CD14-positive monocyte (primary cell): Measurements from ENCODE around the gene PRRG1. TPM values are rescaled to one million over a fixed set of nuclear protein-coding genes. Genes with fewer than 3 reads are reported as not detected.
"Not testable (repeated sequence)": the region's sequence is repeated elsewhere in the genome, so short reads cannot be mapped to it uniquely, and the experiment has no call there.

Experiments used
- DNase-seq, 3 donors: peaks; one replicate each; pipeline ENCODE4 v3.0.0-alpha.2; 2011 to 2022
- H2AFZ ChIP-seq: 2 replicates; pipeline ENCODE4 v1.6.0; 2012; ENCODE audit warnings: mild to moderate bottlenecking, low read depth, low read length, inconsistent platforms; ENCODE audit not compliant: insufficient read depth, poor library complexity, severe bottlenecking
- H3K27ac ChIP-seq, 2 donors: 1 replicate in 1 of 2; 2 replicates in 1 of 2; pipeline ENCODE4 v1.5.1; 2012 to 2013; ENCODE audit warnings: low read length in 2 of 2, control low read depth in 1 of 2, inconsistent platforms in 1 of 2, low read depth in 1 of 2, mild to moderate bottlenecking in 1 of 2
- H3K27me3 ChIP-seq, 2 donors: one replicate each; pipeline versions ENCODE4 v1.6.0 to v1.6.1; 2011 to 2013; ENCODE audit warnings: low read length in 2 of 2; ENCODE audit not compliant: control insufficient read depth in 2 of 2, insufficient read depth in 2 of 2
- H3K36me3 ChIP-seq, 2 donors: replicated peaks in 1 of 2; 1 replicate in 1 of 2; 2 replicates in 1 of 2; pipeline versions ENCODE4 v1.5.1 to v1.6.1; 2012 to 2013; ENCODE audit warnings: low read length in 2 of 2, control low read depth in 1 of 2, inconsistent platforms in 1 of 2, mild to moderate bottlenecking in 1 of 2; ENCODE audit not compliant: insufficient read depth in 2 of 2, control insufficient read depth in 1 of 2
- H3K4me1 ChIP-seq, 2 donors: 1 replicate in 1 of 2; 2 replicates in 1 of 2; pipeline versions ENCODE4 v1.5.1 to v1.6.1; 2012 to 2013; ENCODE audit warnings: low read length in 2 of 2, control low read depth in 1 of 2, inconsistent platforms in 1 of 2, mild to moderate bottlenecking in 1 of 2, moderate library complexity in 1 of 2; ENCODE audit not compliant: insufficient read depth in 2 of 2, control insufficient read depth in 1 of 2
- H3K4me2 ChIP-seq: replicated peaks from 2 replicates; pipeline ENCODE3; 2012; ENCODE audit warnings: low read length, moderate library complexity, mild to moderate bottlenecking; ENCODE audit not compliant: poor library complexity, severe bottlenecking; ENCODE audit errors: extremely low read depth
- H3K4me3 ChIP-seq, 3 experiments: fragments of 200-600 bp in 1 of 3; sonication (generic) in 1 of 3; replicated peaks in 1 of 3; 1 replicate in 2 of 3; 2 replicates in 1 of 3; pipeline ENCODE4 v1.5.1; 2011 to 2013; ENCODE audit warnings: low read length in 3 of 3, mild to moderate bottlenecking in 3 of 3, control low read depth in 2 of 3, low read depth in 2 of 3, inconsistent platforms in 1 of 3, moderate library complexity in 1 of 3
- H3K79me2 ChIP-seq: 2 replicates; pipeline ENCODE4 v1.6.0; 2012; ENCODE audit warnings: mild to moderate bottlenecking, control low read depth, inconsistent platforms, low read length, moderate library complexity; ENCODE audit not compliant: insufficient read depth
- H3K9ac ChIP-seq: 2 replicates; pipeline ENCODE4 v1.6.0; 2017; ENCODE audit warnings: low read length, mild to moderate bottlenecking; ENCODE audit not compliant: insufficient read depth, poor library complexity, severe bottlenecking
- H3K9me3 ChIP-seq, 2 donors: replicated peaks in 1 of 2; 1 replicate in 1 of 2; 2 replicates in 1 of 2; pipeline versions ENCODE4 v1.5.1 to v1.6.1; 2012 to 2013; ENCODE audit warnings: low read length in 2 of 2, control low read depth in 1 of 2; ENCODE audit not compliant: control insufficient read depth in 1 of 2, insufficient read depth in 1 of 2
- H4K20me1 ChIP-seq: 2 replicates; pipeline ENCODE4 v1.6.0; 2012; ENCODE audit warnings: mild to moderate bottlenecking, low read length, control low read depth, moderate library complexity; ENCODE audit not compliant: insufficient read depth
- H3K27ac Mint-ChIP-seq, 7 donors: one replicate each; pipeline ENCODE4 v1.8.0; 2020; ENCODE audit warnings: mild to moderate bottlenecking in 7 of 7, mixed read lengths in 7 of 7, moderate library complexity in 6 of 7, inconsistent platforms in 2 of 7
- H3K27me3 Mint-ChIP-seq, 3 donors: one replicate each; pipeline ENCODE4 v1.8.0; 2021 to 2022; ENCODE audit warnings: low read depth in 3 of 3, mild to moderate bottlenecking in 3 of 3, mixed read lengths in 3 of 3, moderate library complexity in 3 of 3, inconsistent platforms in 1 of 3
- H3K36me3 Mint-ChIP-seq, 2 donors: one replicate each; pipeline ENCODE4 v1.8.0; 2020; ENCODE audit warnings: mixed read lengths in 2 of 2, inconsistent platforms in 1 of 2, mild to moderate bottlenecking in 1 of 2
- H3K4me1 Mint-ChIP-seq: one replicate; pipeline ENCODE4 v1.8.0; 2020; ENCODE audit warnings: mild to moderate bottlenecking, mixed read lengths
- H3K4me3 Mint-ChIP-seq, 2 donors: one replicate each; pipeline ENCODE4 v1.8.0; 2020; ENCODE audit warnings: mild to moderate bottlenecking in 2 of 2, mixed read lengths in 2 of 2, moderate library complexity in 1 of 2
- H3K9me3 Mint-ChIP-seq, 7 donors: one replicate each; pipeline ENCODE4 v1.8.0; 2020 to 2022; ENCODE audit warnings: mixed read lengths in 7 of 7, mild to moderate bottlenecking in 6 of 7, moderate library complexity in 6 of 7, inconsistent platforms in 2 of 7
- WGBS: methylation state at CpG from one replicate; pipeline ENCODE4 v1.1.5; 2013; ENCODE audit warnings: missing lambda C conversion rate; ENCODE audit not compliant: insufficient coverage; 5-methylcytosine and 5-hydroxymethylcytosine counted together
- intact Hi-C, 2 donors: fragments of 100-400 bp; cut with micrococcal nuclease; formaldehyde crosslinking; loops; one replicate each; pipeline versions ENCODE4 v1.15.0 to v1.15.1; 2023
- polyA minus RNA-seq: library from RNA; depleted of rRNA, polyadenylated mRNA; stranded (reverse); fragments of >200 nt; gene quantifications from 2 replicates; pipeline ENCODE4 v1.2.3, GENCODE V29; 2012
- polyA plus RNA-seq, 3 donors: library from polyadenylated mRNA; depleted of rRNA in 1 of 3; unstranded in 2 of 3; stranded (reverse) in 1 of 3; fragments of 300-500 nt in 2 of 3; fragments of >200 nt in 1 of 3; fragmentation: Illumina TruSeq in 2 of 3; gene quantifications; 1 replicate in 2 of 3; 2 replicates in 1 of 3; pipeline ENCODE4 v1.2.3, GENCODE V29; 2012 to 2021
- total RNA-seq, 12 experiments: library from RNA in 1 of 12; stranded (reverse) in 1 of 12; fragments of 120-200 nt in 1 of 12; gene quantifications; one replicate each; pipeline ENCODE4 v1.2.4 and lab custom pipeline; 2013 to 2026; ENCODE audit warnings: mixed read lengths in 6 of 12, inconsistent platforms in 1 of 12
- TF ChIP-seq, protein P1 (sequence below): fragments of 200-600 bp; IDR thresholded peaks from one replicate; pipeline ENCODE4 v1.8.0; 2022; ENCODE audit warnings: antibody characterized with exemption, mild to moderate bottlenecking

The PRRG1 gene
- 1.7 TPM for total RNA-seq (2013)
- polyA plus RNA-seq (under 1 TPM; 0.04 to 0.39 (median 0.14) TPM), polyA minus RNA-seq (0.28 and 1.1 TPM in 2 replicates), total RNA-seq (lab: John Stamatoyannopoulos, UW) (0.59 to 1.4 (median 0.87) reads per million in 11 experiments)

DNA sequence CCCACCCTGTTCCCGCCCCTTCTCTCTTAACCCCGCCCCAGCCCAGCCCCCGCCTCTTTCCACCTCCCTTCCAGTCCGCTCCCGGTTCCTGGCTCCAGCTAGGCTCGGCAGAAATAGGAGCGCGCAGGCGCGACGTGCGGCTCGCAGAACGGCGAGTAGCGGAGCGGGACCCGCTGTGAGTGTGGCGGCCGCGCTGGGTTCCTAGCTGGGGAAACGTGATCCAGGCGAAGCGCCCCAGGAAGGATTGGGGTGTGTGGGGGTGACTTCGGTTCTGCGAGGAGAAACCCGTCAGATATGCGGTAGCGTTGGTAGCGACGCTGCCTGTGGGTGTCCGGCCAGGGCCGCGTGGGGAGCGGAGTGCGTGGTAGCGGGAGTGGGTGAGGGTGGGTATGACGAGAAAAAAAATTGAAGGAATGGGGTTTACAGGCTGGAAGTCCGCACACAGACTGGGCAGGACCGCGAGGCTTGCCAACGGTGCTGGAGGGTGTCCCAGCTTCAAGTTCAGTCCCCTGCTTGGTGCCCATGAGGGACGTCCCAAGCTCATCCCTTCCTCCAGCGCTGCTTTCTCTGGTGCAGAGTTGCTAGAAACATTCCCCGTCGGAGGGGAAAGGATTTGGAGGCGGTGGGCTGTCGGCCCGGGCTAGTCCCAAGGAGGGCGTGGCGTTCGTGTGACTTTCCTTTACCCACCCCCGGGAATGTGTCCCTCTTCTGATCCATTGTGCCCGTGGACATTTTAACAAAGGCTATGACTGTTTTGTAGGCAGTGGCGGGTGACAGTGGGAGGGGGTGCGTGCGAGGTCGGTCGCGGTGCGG is at the start of gene PRRG1:
Gene PRRG1 (plus strand): TSS at position 144 of the 813 bp plus-strand sequence. CDS start 56,886 bp downstream, outside the sequence.
- Histone ChIP-seq H3K9ac (peak within 1 kb of the TSS; percentile 53), H3K79me2 (no peaks in the 10 kb centered on the region), H3K27ac (peak within 1 kb of the TSS in 1 of 2 donors; percentile 26), H4K20me1 (no peaks in the 10 kb centered on the region), H3K36me3 (no peaks in the 10 kb centered on the region), H3K4me2 (peak within 1 kb of the TSS; percentile 84), H3K4me1 (peaks cover 12 to 19% of the 10 kb centered on the region in 2 donors), H3K4me3 (peak within 1 kb of the TSS; percentile 46 to 75 (median 61)), H3K27me3 (peaks cover 6 to 8% of the 10 kb centered on the region in 2 donors), H3K9me3 (no peaks in the 10 kb centered on the region), H2AFZ (peak within 1 kb of the TSS; percentile 69)
- DNase-seq, result peak in 1 of 3 donors; percentile 21
- H3K27ac Mint-ChIP-seq, result peak within 1 kb of the TSS in 2 of 7 donors; percentile 25 to 51
- intact Hi-C loops, result no loop called here
- peaks cover 13% of the 10 kb centered on the region for H3K4me1 Mint-ChIP-seq
- H3K9me3 Mint-ChIP-seq, result peaks cover 2 to 21% (median 6%) of the 10 kb centered on the region in 7 donors
- peak within 1 kb of the TSS; percentile 80 to 94 for H3K4me3 Mint-ChIP-seq
- H3K36me3 Mint-ChIP-seq, result no peaks in the 10 kb centered on the region
- WGBS, result 0% methylated on average over 15 of the region's 61 CpGs
- TF ChIP-seq, protein P1, sequence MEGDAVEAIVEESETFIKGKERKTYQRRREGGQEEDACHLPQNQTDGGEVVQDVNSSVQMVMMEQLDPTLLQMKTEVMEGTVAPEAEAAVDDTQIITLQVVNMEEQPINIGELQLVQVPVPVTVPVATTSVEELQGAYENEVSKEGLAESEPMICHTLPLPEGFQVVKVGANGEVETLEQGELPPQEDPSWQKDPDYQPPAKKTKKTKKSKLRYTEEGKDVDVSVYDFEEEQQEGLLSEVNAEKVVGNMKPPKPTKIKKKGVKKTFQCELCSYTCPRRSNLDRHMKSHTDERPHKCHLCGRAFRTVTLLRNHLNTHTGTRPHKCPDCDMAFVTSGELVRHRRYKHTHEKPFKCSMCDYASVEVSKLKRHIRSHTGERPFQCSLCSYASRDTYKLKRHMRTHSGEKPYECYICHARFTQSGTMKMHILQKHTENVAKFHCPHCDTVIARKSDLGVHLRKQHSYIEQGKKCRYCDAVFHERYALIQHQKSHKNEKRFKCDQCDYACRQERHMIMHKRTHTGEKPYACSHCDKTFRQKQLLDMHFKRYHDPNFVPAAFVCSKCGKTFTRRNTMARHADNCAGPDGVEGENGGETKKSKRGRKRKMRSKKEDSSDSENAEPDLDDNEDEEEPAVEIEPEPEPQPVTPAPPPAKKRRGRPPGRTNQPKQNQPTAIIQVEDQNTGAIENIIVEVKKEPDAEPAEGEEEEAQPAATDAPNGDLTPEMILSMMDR, result no peak
- peaks cover 21 to 34% (median 32%) of the 10 kb centered on the region in 3 donors for H3K27me3 Mint-ChIP-seq

DNA sequence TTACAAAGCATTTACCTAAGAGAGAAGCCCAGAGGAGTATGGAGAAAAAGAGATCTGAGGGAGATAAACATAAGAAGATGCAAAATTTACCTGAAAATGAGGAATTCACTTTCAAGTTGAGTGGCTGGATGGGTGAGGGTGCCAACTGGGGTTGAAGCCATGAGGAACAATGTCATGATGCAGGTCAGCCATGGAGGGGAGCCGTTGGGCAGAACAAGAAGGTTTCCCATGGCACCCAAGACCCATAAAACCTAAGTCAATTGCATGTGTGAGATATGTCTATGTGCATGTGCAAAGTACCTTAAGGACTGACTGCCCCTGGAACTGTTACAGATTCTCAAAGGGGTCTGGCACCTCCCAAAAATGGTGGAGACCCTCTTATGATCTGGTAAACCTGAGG is 46.6 kb upstream of the PRRG1 start:
- Histone ChIP-seq H3K27ac (no peak overlapping the region), H3K4me2 (no peak overlapping the region), H3K9ac (no peak overlapping the region), H2AFZ (no peak overlapping the region), H3K36me3 (no peaks in the 10 kb centered on the region), H4K20me1 (no peaks in the 10 kb centered on the region), H3K4me1 (no peaks in the 10 kb centered on the region), H3K27me3 (no peaks in the 10 kb centered on the region), H3K79me2 (no peaks in the 10 kb centered on the region), H3K4me3 (no peak overlapping the region), H3K9me3 (no peaks in the 10 kb centered on the region)
- DNase-seq, result peak in 1 of 3 donors; percentile 2
- H3K4me3 Mint-ChIP-seq, result no peak overlapping the region
- intact Hi-C loops, result no loop called here
- TF ChIP-seq, protein P1, result no peak
- H3K4me1 Mint-ChIP-seq, result no peaks in the 10 kb centered on the region
- peaks cover 0 to 5% (median 3%) of the 10 kb centered on the region in 7 donors for H3K9me3 Mint-ChIP-seq
- no peak overlapping the region for H3K27ac Mint-ChIP-seq
- no peaks in the 10 kb centered on the region for H3K36me3 Mint-ChIP-seq
- WGBS, result no CpG with 5 or more reads among the region's 1 CpG
- H3K27me3 Mint-ChIP-seq, result peaks cover 0 to 5% (median 2%) of the 10 kb centered on the region in 3 donors

DNA sequence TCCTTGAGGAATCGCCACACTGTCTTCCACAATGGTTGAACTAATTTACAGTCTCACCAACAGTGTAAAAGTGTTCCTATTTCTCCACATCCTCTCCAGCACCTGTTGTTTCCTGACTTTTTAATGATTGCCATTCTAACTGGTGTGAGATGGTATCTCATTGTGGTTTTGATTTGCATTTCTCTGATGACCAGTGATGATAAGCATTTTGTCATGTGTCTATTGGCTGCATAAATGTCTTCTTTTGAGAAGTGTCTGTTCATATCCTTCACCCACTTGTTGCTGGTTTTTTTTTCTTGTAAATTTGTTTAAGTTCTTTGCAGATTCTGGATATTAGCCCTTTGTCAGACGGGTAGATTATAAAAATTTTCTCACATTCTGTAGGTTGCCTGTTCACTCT is 43.9 kb upstream of the PRRG1 start:
- H3K9ac ChIP-seq, H3K4me2 ChIP-seq, H3K4me1 Mint-ChIP-seq, H3K4me3 ChIP-seq, H3K9me3 Mint-ChIP-seq, H3K27ac ChIP-seq, DNase-seq, H3K4me1 ChIP-seq, H3K36me3 Mint-ChIP-seq, H3K36me3 ChIP-seq, H3K79me2 ChIP-seq, H3K4me3 Mint-ChIP-seq, H4K20me1 ChIP-seq, H3K27me3 ChIP-seq, intact Hi-C loops, H3K27ac Mint-ChIP-seq, H2AFZ ChIP-seq, H3K9me3 ChIP-seq, H3K27me3 Mint-ChIP-seq: not testable (repeated sequence)
- no CpG with 5 or more reads among the region's 2 CpGs for WGBS
